ENCODE measurements around the gene UGT3A1. TPM values are rescaled to one million over a fixed set of nuclear protein-coding genes. Genes with fewer than 3 reads are reported as not detected.
"Not testable (repeated sequence)": the region's sequence is repeated elsewhere in the genome, so short reads cannot be mapped to it uniquely, and the experiment has no call there.

The UGT3A1 gene
- not detected in 2 replicates for total RNA-seq (2014; rRNA removed; shearing (Covaris generic))

GRCh38 chr5:35990941-35991611 lies at the start of gene UGT3A1:
UGT3A1 (minus strand) TSS chr5:35991390; CDS start chr5:35991240, 150 bp downstream.
- no peak for DNase-seq (ENCODE audit: low read depth)

- DNase-seq (ENCODE audit: low read depth): no peak
Measured at GRCh38 chr5:36035696-36036095, 44.5 kb upstream of the UGT3A1 start.

GRCh38 chr5:36034536-36035134 lies 43.4 kb upstream of the UGT3A1 start:
- not testable (repeated sequence) for DNase-seq (ENCODE audit: low read depth)

GRCh38 chr5:36033486-36033885 lies 42.3 kb upstream of the UGT3A1 start:
- no peak for DNase-seq (ENCODE audit: low read depth)

GRCh38 chr5:36033047-36033446 lies 41.9 kb upstream of the UGT3A1 start:
- no peak for DNase-seq (ENCODE audit: low read depth)

- no peak for DNase-seq (ENCODE audit: low read depth)
Measured at GRCh38 chr5:36031223-36031622, 40.0 kb upstream of the UGT3A1 start.

- DNase-seq (ENCODE audit: low read depth): peak; percentile 50
Measured at GRCh38 chr5:36029914-36030313, 38.7 kb upstream of the UGT3A1 start.

- DNase-seq (ENCODE audit: low read depth): no peak
Measured at GRCh38 chr5:36028816-36029465, 37.8 kb upstream of the UGT3A1 start.

- DNase-seq (ENCODE audit: low read depth): no peak
Measured at GRCh38 chr5:36027711-36028110, 36.5 kb upstream of the UGT3A1 start.

GRCh38 chr5:36026706-36027465 lies 35.7 kb upstream of the UGT3A1 start:
- no peak for DNase-seq (ENCODE audit: low read depth)

GRCh38 chr5:36022246-36022645 lies 31.1 kb upstream of the UGT3A1 start:
- DNase-seq (ENCODE audit: low read depth): not testable (repeated sequence)

- not testable (repeated sequence) for DNase-seq (ENCODE audit: low read depth)
Measured at GRCh38 chr5:36019584-36019983, 28.4 kb upstream of the UGT3A1 start.

- DNase-seq (ENCODE audit: low read depth): no peak
Measured at GRCh38 chr5:36017622-36018021, 26.4 kb upstream of the UGT3A1 start.

- DNase-seq (ENCODE audit: low read depth): no peak
Measured at GRCh38 chr5:36017004-36017403, 25.8 kb upstream of the UGT3A1 start.

GRCh38 chr5:36013182-36013581 lies 22.0 kb upstream of the UGT3A1 start:
- no peak for DNase-seq (ENCODE audit: low read depth)

GRCh38 chr5:36009698-36010097 lies 18.5 kb upstream of the UGT3A1 start:
- no peak for DNase-seq (ENCODE audit: low read depth)

GRCh38 chr5:36007366-36007765 lies 16.2 kb upstream of the UGT3A1 start:
- no peak for DNase-seq (ENCODE audit: low read depth)

GRCh38 chr5:36006163-36006562 lies 15.0 kb upstream of the UGT3A1 start:
- no peak for DNase-seq (ENCODE audit: low read depth)

- DNase-seq (ENCODE audit: low read depth): no peak
Measured at GRCh38 chr5:36001032-36001431, 9.8 kb upstream of the UGT3A1 start.

GRCh38 chr5:35999547-35999946 lies 8.4 kb upstream of the UGT3A1 start:
- DNase-seq (ENCODE audit: low read depth): no peak

GRCh38 chr5:35996076-35996475 lies 4.9 kb upstream of the UGT3A1 start:
- DNase-seq (ENCODE audit: low read depth): no peak

GRCh38 chr5:35990520-35990919 lies 670 bp downstream of the UGT3A1 start:
- no peak for DNase-seq (ENCODE audit: low read depth)

Measured in M059J (cell line).